Measurements from ENCODE around the gene PSORS1C1. TPM values are rescaled to one million over a fixed set of nuclear protein-coding genes. Genes with fewer than 3 reads are reported as not detected.

PSORS1C1 gene
- total RNA-seq, 1 experiment from 2014 or later, result 0.48 TPM

DNA sequence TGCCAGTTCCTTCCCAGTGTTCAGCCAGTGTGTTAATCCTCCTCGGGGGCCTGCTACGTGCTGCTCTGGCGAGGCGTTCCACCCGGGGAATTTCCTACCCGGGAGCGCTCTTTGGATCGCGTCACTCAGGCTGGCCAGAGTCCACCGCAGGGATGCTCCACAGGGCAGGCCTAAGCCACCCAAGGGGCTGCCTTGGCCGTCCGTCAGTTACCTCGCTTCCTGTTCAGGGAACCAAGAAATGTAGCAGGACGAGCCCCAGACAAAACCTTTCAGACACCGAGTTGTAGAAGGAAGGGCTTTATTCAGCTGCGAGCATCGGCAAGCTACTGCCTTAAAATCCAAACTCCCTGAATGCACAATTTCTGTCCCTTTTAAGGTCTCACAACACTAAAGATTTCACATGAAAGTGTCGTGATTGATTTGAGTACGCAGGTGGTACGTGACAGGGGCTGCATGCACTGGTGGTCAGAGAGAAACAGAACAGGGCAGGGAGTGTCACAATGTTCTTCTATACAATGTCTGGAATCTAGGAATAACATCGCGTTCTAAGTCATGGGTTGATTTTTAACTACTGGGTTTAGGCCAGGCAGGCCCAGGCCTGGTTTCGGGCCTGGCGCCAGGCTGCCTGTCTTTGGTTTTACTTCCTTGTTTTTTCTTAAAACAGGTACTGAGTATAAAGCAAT, 71.6 kb downstream of the PSORS1C1 start:
- no CpG with 5 or more reads among the region's 24 CpGs for WGBS (ENCODE audit: extremely low coverage, insufficient read length, low lambda C conversion rate)
- H2BK20ac ChIP-seq (ENCODE audit: low read depth, low read length, poor library complexity, severe bottlenecking), result no peak overlapping the region
- H3K27ac ChIP-seq (ENCODE audit: insufficient read length, low read depth, low read length), result no peak overlapping the region
- no peak overlapping the region for H3T11ph ChIP-seq (ENCODE audit: low read length)
- H3K18ac ChIP-seq (ENCODE audit: insufficient read length, low read depth, low read length), result no peak overlapping the region
- no peaks in the 10 kb centered on the region for H3K27me3 Mint-ChIP-seq (ENCODE audit: low read depth)
- H3K4me1 Mint-ChIP-seq, result peaks cover 28 to 40% of the 10 kb centered on the region in 2 experiments
- no peak overlapping the region for H2AFZ ChIP-seq (ENCODE audit: low read length)
- no peaks in the 10 kb centered on the region for H3K9me3 ChIP-seq (ENCODE audit: control insufficient read depth, low read depth, low read length)
- no peaks in the 10 kb centered on the region for H3K4me1 ChIP-seq (ENCODE audit: insufficient read depth, low read length)
- H3K79me1 ChIP-seq (ENCODE audit: insufficient read depth, low read depth, low read length, poor library complexity, severe bottlenecking), result no peaks in the 10 kb centered on the region
- H3K9ac ChIP-seq (ENCODE audit: extremely low read depth, insufficient read length, low read length), result no peak overlapping the region
- no peak overlapping the region for H4K5ac ChIP-seq (ENCODE audit: insufficient read length, low read depth, low read length)
- peaks cover 0 to 4% (median 0%) of the 10 kb centered on the region in 3 experiments; a peak in 3 of 7 replicates for H3K36me3 Mint-ChIP-seq (ENCODE audit: insufficient read depth in 1 of 3, low read depth in 3 of 3)
- no peaks in the 10 kb centered on the region for H4K20me1 ChIP-seq (ENCODE audit: control insufficient read depth, insufficient read depth, insufficient read length)
- no peak overlapping the region for H2BK120ac ChIP-seq (ENCODE audit: low read depth, low read length, poor library complexity, severe bottlenecking)
- H3K27me3 ChIP-seq (ENCODE audit: insufficient read depth, low read length), result no peaks in the 10 kb centered on the region
- no peak overlapping the region for H3K23ac ChIP-seq (ENCODE audit: insufficient read length, low read depth, low read length)
- no peak overlapping the region for H3K4me3 Mint-ChIP-seq
- H2BK5ac ChIP-seq (ENCODE audit: insufficient read length, low read length), result no peak overlapping the region
- no peak overlapping the region for H3K4ac ChIP-seq (ENCODE audit: low read depth, low read length)
- no peak overlapping the region for H4K91ac ChIP-seq (ENCODE audit: insufficient read length, low read depth, low read length)
- H3K56ac ChIP-seq (ENCODE audit: insufficient read length, low read depth, low read length), result no peak overlapping the region
- H3K9me3 Mint-ChIP-seq, result no peaks in the 10 kb centered on the region
- H3K14ac ChIP-seq (ENCODE audit: insufficient read depth, low read length), result no peak overlapping the region; the same call in 1 of the 2 replicates
- H3K79me2 ChIP-seq (ENCODE audit: insufficient read depth, low read length), result no peaks in the 10 kb centered on the region
- no peak for DNase-seq
- peak overlapping the region in 2 of 3 experiments; percentile 11 to 72; a peak in 2 of 7 replicates for H3K27ac Mint-ChIP-seq
- no peak overlapping the region for H3K4me2 ChIP-seq (ENCODE audit: insufficient read depth, insufficient read length, low read length)
- no peak overlapping the region for H2BK15ac ChIP-seq (ENCODE audit: low read depth, low read length)
- no peak overlapping the region for H2BK12ac ChIP-seq (ENCODE audit: insufficient read length, low read depth, low read length)
- H2AK5ac ChIP-seq (ENCODE audit: insufficient read length, low read length), result no peak overlapping the region
- H3K23me2 ChIP-seq (ENCODE audit: insufficient read length, low read depth, low read length, poor library complexity, severe bottlenecking), result no peaks in the 10 kb centered on the region
- H4K8ac ChIP-seq (replicated peaks; ENCODE audit: insufficient read length, low read depth, low read length), result no peak overlapping the region
- TF ChIP-seq, protein P1, sequence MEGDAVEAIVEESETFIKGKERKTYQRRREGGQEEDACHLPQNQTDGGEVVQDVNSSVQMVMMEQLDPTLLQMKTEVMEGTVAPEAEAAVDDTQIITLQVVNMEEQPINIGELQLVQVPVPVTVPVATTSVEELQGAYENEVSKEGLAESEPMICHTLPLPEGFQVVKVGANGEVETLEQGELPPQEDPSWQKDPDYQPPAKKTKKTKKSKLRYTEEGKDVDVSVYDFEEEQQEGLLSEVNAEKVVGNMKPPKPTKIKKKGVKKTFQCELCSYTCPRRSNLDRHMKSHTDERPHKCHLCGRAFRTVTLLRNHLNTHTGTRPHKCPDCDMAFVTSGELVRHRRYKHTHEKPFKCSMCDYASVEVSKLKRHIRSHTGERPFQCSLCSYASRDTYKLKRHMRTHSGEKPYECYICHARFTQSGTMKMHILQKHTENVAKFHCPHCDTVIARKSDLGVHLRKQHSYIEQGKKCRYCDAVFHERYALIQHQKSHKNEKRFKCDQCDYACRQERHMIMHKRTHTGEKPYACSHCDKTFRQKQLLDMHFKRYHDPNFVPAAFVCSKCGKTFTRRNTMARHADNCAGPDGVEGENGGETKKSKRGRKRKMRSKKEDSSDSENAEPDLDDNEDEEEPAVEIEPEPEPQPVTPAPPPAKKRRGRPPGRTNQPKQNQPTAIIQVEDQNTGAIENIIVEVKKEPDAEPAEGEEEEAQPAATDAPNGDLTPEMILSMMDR (conservative IDR thresholded peaks at IDR 0.05), result no peak
